Stimulated activated CD4-positive, alpha-beta T cell treated with anti-CD3 and anti-CD28 coated beads, Interleukin-4, amount 100 ng/mL, for 24 hours (primary cell): Measurements from ENCODE around the gene GATA2.

Experiments used
- DNase-seq: peaks from one replicate; pipeline ENCODE4 v3.0.0-alpha.2; 2020

GATA2 gene

GRCh38 chr3:128454310-128454618 lies 38.7 kb downstream of the GATA2 start:
- DNase-seq = no peak

GRCh38 chr3:128453501-128454309 lies 39.3 kb downstream of the GATA2 start:
- no peak for DNase-seq

GRCh38 chr3:128452678-128453275 lies 40.2 kb downstream of the GATA2 start:
- DNase-seq = no peak

GRCh38 chr3:128452120-128452519 lies 40.9 kb downstream of the GATA2 start:
- DNase-seq = no peak

GRCh38 chr3:128449111-128449638 lies 43.8 kb downstream of the GATA2 start:
- no peak for DNase-seq

- DNase-seq = no peak
These were observed 44.5 kb downstream of the GATA2 start for GRCh38 chr3:128448491-128448890.

- peak; percentile 63 for DNase-seq
These were observed 45.4 kb downstream of the GATA2 start for GRCh38 chr3:128447561-128448013.

- DNase-seq = no peak
These were observed 46.2 kb downstream of the GATA2 start for GRCh38 chr3:128446821-128447220.

GRCh38 chr3:128445357-128445756 lies 47.6 kb downstream of the GATA2 start:
- DNase-seq = no peak

- no peak for DNase-seq
These were observed 49.2 kb downstream of the GATA2 start for GRCh38 chr3:128443771-128444170.

GRCh38 chr3:128442949-128443348 lies 50.1 kb downstream of the GATA2 start:
- no peak for DNase-seq

- DNase-seq = no peak
These were observed 50.9 kb downstream of the GATA2 start for GRCh38 chr3:128442070-128442469.

GRCh38 chr3:128439226-128439625 lies 53.8 kb downstream of the GATA2 start:
- DNase-seq = no peak

GRCh38 chr3:128438488-128439072 lies 54.4 kb downstream of the GATA2 start:
- no peak for DNase-seq

GRCh38 chr3:128436214-128436613 lies 56.8 kb downstream of the GATA2 start:
- DNase-seq = no peak

- DNase-seq = no peak
These were observed 57.4 kb downstream of the GATA2 start for GRCh38 chr3:128435561-128435960.

GRCh38 chr3:128435058-128435457 lies 57.9 kb downstream of the GATA2 start:
- DNase-seq = no peak

GRCh38 chr3:128434524-128434923 lies 58.5 kb downstream of the GATA2 start:
- no peak for DNase-seq

GRCh38 chr3:128433837-128434165 lies 59.2 kb downstream of the GATA2 start:
- no peak for DNase-seq

- no peak for DNase-seq
These were observed 59.8 kb downstream of the GATA2 start for GRCh38 chr3:128432971-128433836.

- DNase-seq = no peak
These were observed 60.6 kb downstream of the GATA2 start for GRCh38 chr3:128432301-128432970.

GRCh38 chr3:128431803-128432300 lies 61.1 kb downstream of the GATA2 start:
- DNase-seq = no peak
